Caco-2 (cell line): ENCODE data around the gene MSRB1. TPM values are rescaled to one million over a fixed set of nuclear protein-coding genes. Genes with fewer than 3 reads are reported as not detected.
"Not testable (repeated sequence)": the region's sequence is repeated elsewhere in the genome, so short reads cannot be mapped to it uniquely, and the experiment has no call there.

Experiments used
- BruUV-seq: library from RNA; stranded (reverse); fragments of 400-500 nt; replicated peaks from 2 replicates; lab custom pipeline; 2021; lab: Mats Ljungman, UMichigan
- CTCF ChIA-PET: fragments of 300-600 bp; sonication (Branson Sonifier 250); formaldehyde crosslinking; loops from one replicate; lab custom pipeline; 2022; ENCODE audit warnings: antibody characterized with exemption; lab: Charles Lee
- POLR2A ChIA-PET: fragments of 300-600 bp; sonication (Branson Sonifier 250); formaldehyde crosslinking; loops from one replicate; lab custom pipeline; 2022; ENCODE audit warnings: antibody characterized with exemption; lab: Charles Lee
- DNase-seq, 2 experiments: peaks; one replicate each; pipeline versions ENCODE4 v3.0.0 to v3.0.0-alpha.2; 2020 to 2022
- H3K27me3 ChIP-seq: replicated peaks from 2 replicates; pipeline ENCODE4 v1.6.0; 2011; ENCODE audit warnings: low read length; ENCODE audit not compliant: control insufficient read depth, insufficient read depth
- H3K36me3 ChIP-seq: 2 replicates; pipeline ENCODE4 v1.5.1; 2011; ENCODE audit warnings: low read length; ENCODE audit not compliant: control insufficient read depth, insufficient read depth
- H3K4me1 ChIP-seq: fragments of 250-450 bp; sonication (Bioruptor Pico); 2 replicates; pipeline ENCODE4 v1.5.1; 2020; ENCODE audit warnings: mild to moderate bottlenecking
- H3K4me3 ChIP-seq: 2 replicates; pipeline ENCODE4 v1.5.1; 2011; ENCODE audit warnings: low read depth, mild to moderate bottlenecking, control low read depth, low read length
- H3K9me3 ChIP-seq: fragments of 250-450 bp; sonication (Bioruptor Pico); 2 replicates; pipeline ENCODE4 v1.5.1; 2020; ENCODE audit warnings: mild to moderate bottlenecking, moderate library complexity
- H3K27ac Mint-ChIP-seq: one replicate; pipeline ENCODE4 v1.8.0; 2022; ENCODE audit warnings: mixed read lengths; ENCODE audit not compliant: unreplicated experiment
- H3K27me3 Mint-ChIP-seq: one replicate; pipeline ENCODE4 v1.8.0; 2022; ENCODE audit warnings: mixed read lengths; ENCODE audit not compliant: insufficient read depth, unreplicated experiment
- H3K36me3 Mint-ChIP-seq: one replicate; pipeline ENCODE4 v1.8.0; 2022; ENCODE audit warnings: mild to moderate bottlenecking, mixed read lengths; ENCODE audit not compliant: insufficient read depth, unreplicated experiment
- H3K4me1 Mint-ChIP-seq: one replicate; pipeline ENCODE4 v1.8.0; 2022; ENCODE audit warnings: low read depth, mixed read lengths; ENCODE audit not compliant: unreplicated experiment
- H3K4me3 Mint-ChIP-seq: one replicate; pipeline ENCODE4 v1.8.0; 2022; ENCODE audit warnings: mild to moderate bottlenecking, moderate library complexity, mixed read lengths; ENCODE audit not compliant: unreplicated experiment
- H3K9me3 Mint-ChIP-seq: one replicate; pipeline ENCODE4 v1.8.0; 2022; ENCODE audit warnings: mixed read lengths; ENCODE audit not compliant: unreplicated experiment
- intact Hi-C: fragments of 100-400 bp; cut with micrococcal nuclease; formaldehyde crosslinking; loops from one replicate; pipeline ENCODE4 v1.10.0; 2022; ENCODE audit not compliant: unreplicated experiment
- total RNA-seq: library from RNA; stranded (reverse); gene quantifications from 2 replicates; pipeline ENCODE4 v1.2.3, GENCODE V29; 2022
- TF ChIP-seq, protein P1 (sequence below), 2 experiments: fragments of 200-600 bp in 1 of 2; IDR thresholded peaks; 1 replicate in 1 of 2; 2 replicates in 1 of 2; pipeline versions ENCODE4 v1.5.1 to v1.8.0; 2011 to 2022; ENCODE audit warnings: antibody characterized with exemption in 1 of 2, control low read depth in 1 of 2, inconsistent platforms in 1 of 2, low read depth in 1 of 2, low read length in 1 of 2, mild to moderate bottlenecking in 1 of 2, moderate library complexity in 1 of 2; ENCODE audit not compliant: insufficient read depth in 1 of 2, severe bottlenecking in 1 of 2, unreplicated experiment in 1 of 2

Gene MSRB1
- total RNA-seq, 1 experiment from 2014 or later, result 30.5 TPM

DNA sequence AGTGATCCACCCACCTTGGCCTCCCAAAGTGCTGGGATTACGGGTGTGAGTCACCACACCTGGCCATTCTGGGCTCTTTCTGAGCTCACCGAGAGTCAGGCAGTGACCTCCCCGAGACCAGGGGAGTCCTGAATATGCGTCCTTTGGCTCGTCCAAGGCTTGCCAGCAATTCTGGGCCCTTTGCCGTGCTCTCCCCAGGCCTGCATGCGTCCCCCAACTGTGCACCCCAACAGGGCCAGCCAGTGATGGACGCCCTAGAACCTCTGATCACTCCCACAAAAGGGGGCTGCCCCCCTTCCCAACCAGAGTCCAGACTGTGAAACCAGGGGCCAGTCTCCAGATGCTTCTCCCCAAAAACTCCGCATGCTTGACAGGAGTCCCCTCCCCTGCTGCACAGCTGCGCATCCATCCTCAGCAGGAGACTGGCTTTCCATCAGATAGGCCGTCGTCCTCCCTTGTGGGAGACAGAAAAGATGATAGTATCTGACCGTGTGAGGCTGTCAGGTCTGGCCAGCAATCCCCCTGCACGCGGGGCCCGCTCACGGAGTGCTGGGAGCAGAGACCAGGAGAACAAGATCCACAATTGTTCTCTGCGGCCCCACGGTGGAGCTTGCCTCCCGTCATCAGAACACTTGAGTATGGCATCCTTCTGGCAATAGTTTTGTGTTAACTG is 40.3 kb downstream of the MSRB1 start:
- no peaks in the 10 kb centered on the region for H3K36me3 ChIP-seq
- no peaks in the 10 kb centered on the region for H3K27me3 Mint-ChIP-seq
- TF ChIP-seq, protein P1, sequence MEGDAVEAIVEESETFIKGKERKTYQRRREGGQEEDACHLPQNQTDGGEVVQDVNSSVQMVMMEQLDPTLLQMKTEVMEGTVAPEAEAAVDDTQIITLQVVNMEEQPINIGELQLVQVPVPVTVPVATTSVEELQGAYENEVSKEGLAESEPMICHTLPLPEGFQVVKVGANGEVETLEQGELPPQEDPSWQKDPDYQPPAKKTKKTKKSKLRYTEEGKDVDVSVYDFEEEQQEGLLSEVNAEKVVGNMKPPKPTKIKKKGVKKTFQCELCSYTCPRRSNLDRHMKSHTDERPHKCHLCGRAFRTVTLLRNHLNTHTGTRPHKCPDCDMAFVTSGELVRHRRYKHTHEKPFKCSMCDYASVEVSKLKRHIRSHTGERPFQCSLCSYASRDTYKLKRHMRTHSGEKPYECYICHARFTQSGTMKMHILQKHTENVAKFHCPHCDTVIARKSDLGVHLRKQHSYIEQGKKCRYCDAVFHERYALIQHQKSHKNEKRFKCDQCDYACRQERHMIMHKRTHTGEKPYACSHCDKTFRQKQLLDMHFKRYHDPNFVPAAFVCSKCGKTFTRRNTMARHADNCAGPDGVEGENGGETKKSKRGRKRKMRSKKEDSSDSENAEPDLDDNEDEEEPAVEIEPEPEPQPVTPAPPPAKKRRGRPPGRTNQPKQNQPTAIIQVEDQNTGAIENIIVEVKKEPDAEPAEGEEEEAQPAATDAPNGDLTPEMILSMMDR (IDR thresholded peaks at IDR 0.05; ENCODE audit: insufficient read depth in 1 of 2, low read depth in 1 of 2, low read length in 1 of 2, severe bottlenecking in 1 of 2, unreplicated experiment in 1 of 2), result no peak
- no peak overlapping the region for H3K4me3 Mint-ChIP-seq
- H3K9me3 ChIP-seq, result no peaks in the 10 kb centered on the region
- H3K27me3 ChIP-seq, result no peaks in the 10 kb centered on the region
- intact Hi-C loops, result no loop called here
- POLR2A ChIA-PET, result no interaction called here
- CTCF ChIA-PET, result interaction anchor here (0.5 to 0.6 kb wide), 2 partner anchors 11 to 62 kb away, joined by 3 read pairs; no protein-coding TSS in a partner anchor
- peaks cover 5% of the 10 kb centered on the region for H3K36me3 Mint-ChIP-seq
- H3K4me3 ChIP-seq, result no peak overlapping the region
- no TSS peak for BruUV-seq
- H3K27ac Mint-ChIP-seq, result no peak overlapping the region
- H3K9me3 Mint-ChIP-seq, result no peaks in the 10 kb centered on the region
- DNase-seq, result no peak
- H3K4me1 ChIP-seq, result no peaks in the 10 kb centered on the region
- H3K4me1 Mint-ChIP-seq, result no peaks in the 10 kb centered on the region

DNA sequence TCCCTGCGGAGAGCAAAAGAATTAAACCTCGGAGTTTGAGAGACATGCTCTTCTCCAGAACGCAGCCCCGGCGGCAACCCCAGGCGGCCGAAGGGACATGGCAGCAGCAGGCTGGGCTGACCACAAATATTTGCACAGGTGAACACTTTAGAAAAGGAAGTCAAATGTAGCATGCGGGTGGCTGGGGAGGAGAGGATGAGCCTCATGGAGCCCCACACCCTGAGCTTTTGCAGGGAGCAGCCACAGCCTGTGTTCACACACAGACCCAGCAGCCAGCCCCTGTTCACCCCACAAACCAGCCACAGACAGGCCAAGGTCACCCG is 42.6 kb downstream of the MSRB1 start:
- H3K4me1 ChIP-seq, result no peaks in the 10 kb centered on the region
- intact Hi-C loops, result no loop called here
- no peaks in the 10 kb centered on the region for H3K27me3 Mint-ChIP-seq
- H3K4me3 Mint-ChIP-seq, result peak overlapping the region; percentile 22
- H3K36me3 ChIP-seq, result no peaks in the 10 kb centered on the region
- ChIA-PET POLR2A (no interaction called here), CTCF (no interaction called here)
- H3K4me3 ChIP-seq, result no peak overlapping the region
- no peak for DNase-seq
- peaks cover 6% of the 10 kb centered on the region for H3K36me3 Mint-ChIP-seq
- H3K9me3 ChIP-seq, result no peaks in the 10 kb centered on the region
- H3K27ac Mint-ChIP-seq, result no peak overlapping the region
- BruUV-seq, result no TSS peak
- no peaks in the 10 kb centered on the region for H3K4me1 Mint-ChIP-seq
- H3K27me3 ChIP-seq, result no peaks in the 10 kb centered on the region
- no peaks in the 10 kb centered on the region for H3K9me3 Mint-ChIP-seq
- TF ChIP-seq, protein P1 (IDR thresholded peaks at IDR 0.05; ENCODE audit: insufficient read depth in 1 of 2, low read depth in 1 of 2, low read length in 1 of 2, severe bottlenecking in 1 of 2, unreplicated experiment in 1 of 2), result no peak

DNA sequence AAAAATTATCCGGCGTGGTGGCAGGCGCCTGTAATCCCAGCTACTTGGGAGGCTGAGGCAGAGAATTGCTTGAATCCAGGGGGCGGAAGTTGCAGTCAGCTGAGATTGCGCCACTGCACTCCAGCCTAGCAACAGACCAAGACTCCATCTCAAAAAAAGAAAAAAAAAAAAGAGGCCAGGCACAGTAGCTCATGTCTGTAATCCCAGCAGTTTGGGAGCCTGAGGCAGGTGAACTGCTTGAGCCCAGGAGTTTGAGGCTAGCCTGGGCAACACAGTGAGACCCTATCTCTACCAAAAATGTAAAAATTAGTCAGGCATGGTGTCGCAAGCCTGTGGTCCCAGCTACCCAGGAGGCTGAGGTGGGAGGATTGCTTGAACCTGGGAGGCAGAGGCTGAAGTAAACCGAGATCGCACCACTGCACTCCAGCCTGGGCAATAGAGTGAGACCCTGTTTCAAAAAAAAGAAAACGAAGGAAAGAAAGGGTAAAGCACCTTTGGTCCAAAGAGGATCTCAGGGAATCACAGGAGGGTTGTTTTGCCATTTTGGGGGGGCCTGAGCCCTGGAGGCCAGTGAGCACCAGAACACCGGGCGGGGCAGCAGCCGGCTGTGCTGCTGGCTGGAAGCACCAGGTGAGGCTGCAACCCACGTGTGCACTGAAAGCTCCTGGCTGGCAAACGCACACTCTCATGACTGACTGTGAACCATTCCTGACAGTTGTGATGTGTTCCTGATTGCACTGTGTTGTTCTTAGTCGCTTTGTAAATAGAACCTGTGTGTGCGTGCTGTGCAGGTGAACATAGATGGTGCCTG is 43.2 kb downstream of the MSRB1 start:
- no peaks in the 10 kb centered on the region for H3K27me3 Mint-ChIP-seq
- no peaks in the 10 kb centered on the region for H3K9me3 ChIP-seq
- no peaks in the 10 kb centered on the region for H3K27me3 ChIP-seq
- no peaks in the 10 kb centered on the region for H3K9me3 Mint-ChIP-seq
- ChIA-PET CTCF (no interaction called here), POLR2A (no interaction called here)
- no TSS peak for BruUV-seq
- intact Hi-C loops, result no loop called here
- TF ChIP-seq, protein P1 (IDR thresholded peaks at IDR 0.05; ENCODE audit: insufficient read depth in 1 of 2, low read depth in 1 of 2, low read length in 1 of 2, severe bottlenecking in 1 of 2, unreplicated experiment in 1 of 2), result no peak
- no peaks in the 10 kb centered on the region for H3K4me1 ChIP-seq
- no peaks in the 10 kb centered on the region for H3K36me3 ChIP-seq
- no peak for DNase-seq
- H3K4me3 ChIP-seq, result no peak overlapping the region
- no peaks in the 10 kb centered on the region for H3K4me1 Mint-ChIP-seq
- H3K4me3 Mint-ChIP-seq, result peak overlapping the region; percentile 22
- H3K27ac Mint-ChIP-seq, result no peak overlapping the region
- H3K36me3 Mint-ChIP-seq, result peaks cover 6% of the 10 kb centered on the region

DNA sequence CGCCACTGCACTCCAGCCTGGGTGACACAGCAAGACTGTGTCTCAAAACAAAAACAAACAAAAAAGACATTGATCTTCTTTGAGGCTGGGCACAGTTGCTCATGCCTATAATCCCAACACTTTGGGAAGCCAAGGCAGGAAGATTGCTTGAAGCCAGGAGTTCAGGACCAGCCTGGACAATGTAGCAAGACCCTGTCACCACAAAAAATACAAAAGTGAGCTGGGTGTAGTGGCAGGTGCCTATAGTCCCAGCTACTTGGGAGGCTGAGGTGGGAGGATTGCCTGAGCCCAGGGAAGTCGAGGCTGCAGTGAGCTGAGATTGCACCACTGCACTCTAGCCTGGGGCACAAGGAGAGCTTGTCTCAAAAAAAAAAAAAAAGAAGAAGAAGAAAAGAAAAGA is 45.3 kb downstream of the MSRB1 start:
- H3K4me3 ChIP-seq, H3K4me1 Mint-ChIP-seq, H3K36me3 Mint-ChIP-seq, H3K27me3 Mint-ChIP-seq, H3K4me1 ChIP-seq, H3K9me3 ChIP-seq, H3K36me3 ChIP-seq, H3K4me3 Mint-ChIP-seq, BruUV-seq, POLR2A ChIA-PET, DNase-seq, intact Hi-C loops, H3K9me3 Mint-ChIP-seq, H3K27me3 ChIP-seq, H3K27ac Mint-ChIP-seq: not testable (repeated sequence)
- CTCF ChIA-PET, result interaction anchor here (0.6 kb wide), 1 partner anchor 404 kb away, joined by 3 read pairs; the partner anchor contains the start of gene TELO2
